Hindlimb muscle (tissue), 1 donor: Measurements from ENCODE around the gene GJA4. TPM values are rescaled to one million over a fixed set of nuclear protein-coding genes. Genes with fewer than 3 reads are reported as not detected.
"Not testable (repeated sequence)": the region's sequence is repeated elsewhere in the genome, so short reads cannot be mapped to it uniquely, and the experiment has no call there.

Source experiments
- DNase-seq: peaks from one replicate; pipeline ENCODE4 v3.0.0-alpha.2; 2013
- polyA plus RNA-seq: library from polyadenylated mRNA; unstranded; fragments of 120-200 nt; gene quantifications from one replicate; pipeline ENCODE4 v1.2.1, GENCODE V29; 2013; ENCODE audit not compliant: insufficient read length

The GJA4 gene
- polyA plus RNA-seq, 1 donor: 37.1 TPM

- DNase-seq: no peak
Measured at GRCh38 chr1:34792424-34792823, 375 bp upstream of the GJA4 start.

DNA sequence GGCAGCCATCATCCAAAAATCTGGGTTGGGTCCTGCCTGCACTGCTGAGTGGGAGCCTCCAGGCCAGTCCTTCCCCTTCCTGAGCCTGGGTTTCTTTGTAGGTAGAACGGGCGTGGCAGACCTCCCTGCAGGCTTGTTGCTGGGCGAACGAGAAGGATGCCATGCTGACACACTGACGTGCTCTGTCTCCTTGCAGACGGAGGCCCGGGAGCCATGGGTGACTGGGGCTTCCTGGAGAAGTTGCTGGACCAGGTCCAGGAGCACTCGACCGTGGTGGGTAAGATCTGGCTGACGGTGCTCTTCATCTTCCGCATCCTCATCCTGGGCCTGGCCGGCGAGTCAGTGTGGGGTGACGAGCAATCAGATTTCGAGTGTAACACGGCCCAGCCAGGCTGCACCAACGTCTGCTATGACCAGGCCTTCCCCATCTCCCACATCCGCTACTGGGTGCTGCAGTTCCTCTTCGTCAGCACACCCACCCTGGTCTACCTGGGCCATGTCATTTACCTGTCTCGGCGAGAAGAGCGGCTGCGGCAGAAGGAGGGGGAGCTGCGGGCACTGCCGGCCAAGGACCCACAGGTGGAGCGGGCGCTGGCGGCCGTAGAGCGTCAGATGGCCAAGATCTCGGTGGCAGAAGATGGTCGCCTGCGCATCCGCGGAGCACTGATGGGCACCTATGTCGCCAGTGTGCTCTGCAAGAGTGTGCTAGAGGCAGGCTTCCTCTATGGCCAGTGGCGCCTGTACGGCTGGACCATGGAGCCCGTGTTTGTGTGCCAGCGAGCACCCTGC is 1.4 kb downstream of the GJA4 start:
- no peak for DNase-seq

DNA sequence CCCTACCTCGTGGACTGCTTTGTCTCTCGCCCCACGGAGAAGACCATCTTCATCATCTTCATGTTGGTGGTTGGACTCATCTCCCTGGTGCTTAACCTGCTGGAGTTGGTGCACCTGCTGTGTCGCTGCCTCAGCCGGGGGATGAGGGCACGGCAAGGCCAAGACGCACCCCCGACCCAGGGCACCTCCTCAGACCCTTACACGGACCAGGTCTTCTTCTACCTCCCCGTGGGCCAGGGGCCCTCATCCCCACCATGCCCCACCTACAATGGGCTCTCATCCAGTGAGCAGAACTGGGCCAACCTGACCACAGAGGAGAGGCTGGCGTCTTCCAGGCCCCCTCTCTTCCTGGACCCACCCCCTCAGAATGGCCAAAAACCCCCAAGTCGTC is 2.0 kb downstream of the GJA4 start:
- DNase-seq: no peak

GRCh38 chr1:34795916-34796315 is 3.1 kb downstream of the GJA4 start:
- no peak for DNase-seq

DNA sequence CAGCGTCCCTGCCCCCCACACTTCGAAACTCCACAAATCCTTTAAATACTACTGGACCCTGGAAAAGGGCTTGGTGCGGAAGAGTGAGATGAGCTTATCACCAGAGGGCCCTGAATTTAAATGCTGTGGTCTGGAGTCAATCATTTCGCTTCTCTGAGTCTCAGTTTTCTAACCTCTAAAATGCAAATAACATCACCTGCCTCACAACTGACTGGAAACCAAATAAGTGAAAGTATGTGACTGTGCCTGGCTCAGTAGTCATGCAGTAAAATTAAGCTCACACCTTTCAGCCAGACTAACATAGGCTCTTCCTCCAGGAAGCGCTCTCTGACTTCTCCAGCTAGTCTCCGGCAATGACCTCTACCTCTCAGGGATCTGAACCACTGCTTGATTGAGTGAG is 4.2 kb downstream of the GJA4 start:
- DNase-seq: no peak

DNA sequence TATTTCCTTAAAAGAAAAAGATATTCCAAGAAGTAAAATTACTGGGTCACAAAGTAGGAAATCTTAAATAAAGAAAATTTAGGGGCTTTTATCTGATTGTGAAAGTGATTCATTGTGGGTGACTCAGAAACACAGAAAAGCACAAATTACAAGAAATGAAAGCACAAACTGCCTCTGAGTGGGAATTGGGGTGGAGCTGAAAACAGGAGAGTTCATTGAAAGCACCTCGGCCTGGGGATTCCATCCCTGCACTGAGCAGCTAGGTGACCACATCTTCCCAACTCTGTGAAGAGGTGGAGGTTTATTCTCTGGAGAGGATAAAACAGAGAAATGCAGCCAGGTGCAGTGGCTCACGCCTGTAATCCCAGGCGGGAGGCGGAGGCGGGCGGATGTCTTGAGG is 7.4 kb downstream of the GJA4 start:
- DNase-seq: no peak

- DNase-seq: no peak
Measured at GRCh38 chr1:34803770-34804169, 11.0 kb downstream of the GJA4 start.

- DNase-seq: no peak
Measured at GRCh38 chr1:34806396-34806795, 13.6 kb downstream of the GJA4 start.

- DNase-seq: no peak
Measured at GRCh38 chr1:34808051-34808810, 15.4 kb downstream of the GJA4 start.

DNA sequence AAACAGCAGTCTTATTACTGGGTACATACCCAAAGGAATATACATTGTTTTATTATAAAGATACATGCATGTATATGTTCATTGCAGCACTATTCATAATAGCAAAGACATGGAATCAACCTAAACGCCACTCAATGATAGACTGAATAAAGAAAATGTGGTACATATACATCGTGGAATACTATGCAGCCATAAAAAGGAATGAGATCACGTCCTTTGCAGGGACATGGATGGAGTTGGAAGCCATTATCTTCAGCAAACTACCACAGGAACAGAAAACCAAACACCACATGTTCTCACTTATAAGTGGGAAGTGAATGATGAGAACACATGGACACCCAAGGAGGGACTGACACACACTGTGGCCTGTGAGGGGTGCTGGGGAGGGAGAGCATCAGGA is 18.0 kb downstream of the GJA4 start:
- not testable (repeated sequence) for DNase-seq

GRCh38 chr1:34816332-34816731 is 23.5 kb downstream of the GJA4 start:
- no peak for DNase-seq

DNA sequence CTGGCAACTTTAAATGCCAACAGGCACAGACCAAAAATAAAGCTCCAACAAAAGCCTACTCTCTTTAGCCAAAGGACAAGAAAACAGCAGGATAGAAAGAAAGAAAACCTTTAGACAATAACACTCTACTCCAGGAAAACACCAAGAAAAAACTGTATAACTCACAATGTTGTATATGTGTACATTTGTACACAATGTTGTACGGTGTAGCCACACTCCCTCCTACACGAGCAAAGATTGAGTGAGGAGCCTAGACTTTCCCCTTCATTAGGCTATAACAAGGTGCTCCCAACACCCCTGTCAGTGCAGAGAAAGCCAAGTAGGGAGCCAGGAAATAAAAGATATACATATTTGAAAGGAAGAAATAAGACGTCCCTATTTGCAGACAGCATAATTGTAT is 24.0 kb downstream of the GJA4 start:
- DNase-seq: no peak

- DNase-seq: not testable (repeated sequence)
Measured at GRCh38 chr1:34818862-34819261, 26.1 kb downstream of the GJA4 start.

- DNase-seq: no peak
Measured at GRCh38 chr1:34822202-34822601, 29.4 kb downstream of the GJA4 start.

GRCh38 chr1:34824817-34825454 is 32.1 kb downstream of the GJA4 start:
- DNase-seq: no peak

GRCh38 chr1:34825455-34826091 is 32.8 kb downstream of the GJA4 start:
- DNase-seq: no peak

- no peak for DNase-seq
Measured at GRCh38 chr1:34827341-34827941, 34.6 kb downstream of the GJA4 start.

GRCh38 chr1:34828611-34829010 is 35.8 kb downstream of the GJA4 start:
- no peak for DNase-seq

DNA sequence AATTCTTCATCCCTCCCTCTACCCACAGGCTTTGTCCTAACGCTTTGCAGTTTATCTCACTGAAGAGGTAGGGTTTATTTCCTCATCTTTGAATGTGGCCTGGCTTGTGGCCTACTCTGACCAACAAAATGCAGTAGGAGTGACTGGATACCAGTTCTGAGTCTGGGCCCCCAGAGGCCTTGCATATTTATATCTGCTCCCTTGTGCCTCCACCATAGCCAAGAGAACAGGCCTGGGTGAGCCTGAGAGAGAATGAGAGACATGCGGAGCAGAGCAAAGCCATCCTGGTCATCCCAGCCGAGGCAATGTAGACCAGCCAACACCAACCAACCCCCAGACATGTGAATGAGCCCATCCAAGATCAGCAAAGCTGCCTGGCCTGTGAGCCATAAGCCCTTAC is 36.5 kb downstream of the GJA4 start:
- DNase-seq: no peak

DNA sequence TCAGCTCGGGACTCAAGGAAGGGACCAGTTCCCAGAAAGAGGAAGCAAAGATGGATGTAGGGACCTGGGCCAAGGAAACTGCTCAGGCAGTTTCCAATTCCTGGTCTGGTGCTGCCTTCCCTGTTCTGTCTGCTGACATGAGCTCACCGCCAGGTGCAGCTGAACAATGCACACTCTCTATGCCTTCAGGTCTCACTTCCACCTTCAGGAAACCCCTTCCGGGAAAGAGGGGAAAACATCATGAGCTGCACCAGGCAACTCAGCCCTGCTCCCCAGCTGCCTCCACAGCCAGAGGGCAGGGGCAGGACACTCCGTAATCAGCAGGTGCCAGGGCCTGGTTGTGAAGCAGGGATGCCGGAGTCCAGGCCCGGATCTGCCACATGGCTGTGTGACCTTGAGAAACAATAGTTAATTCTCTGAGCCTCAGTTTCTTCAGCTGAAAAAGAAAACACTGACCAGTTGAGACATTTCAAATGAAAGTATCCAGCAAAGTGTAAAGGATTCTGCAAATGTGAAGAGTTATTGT is 39.0 kb downstream of the GJA4 start:
- DNase-seq: no peak

- DNase-seq: no peak
Measured at GRCh38 chr1:34833711-34834110, 40.9 kb downstream of the GJA4 start.

DNA sequence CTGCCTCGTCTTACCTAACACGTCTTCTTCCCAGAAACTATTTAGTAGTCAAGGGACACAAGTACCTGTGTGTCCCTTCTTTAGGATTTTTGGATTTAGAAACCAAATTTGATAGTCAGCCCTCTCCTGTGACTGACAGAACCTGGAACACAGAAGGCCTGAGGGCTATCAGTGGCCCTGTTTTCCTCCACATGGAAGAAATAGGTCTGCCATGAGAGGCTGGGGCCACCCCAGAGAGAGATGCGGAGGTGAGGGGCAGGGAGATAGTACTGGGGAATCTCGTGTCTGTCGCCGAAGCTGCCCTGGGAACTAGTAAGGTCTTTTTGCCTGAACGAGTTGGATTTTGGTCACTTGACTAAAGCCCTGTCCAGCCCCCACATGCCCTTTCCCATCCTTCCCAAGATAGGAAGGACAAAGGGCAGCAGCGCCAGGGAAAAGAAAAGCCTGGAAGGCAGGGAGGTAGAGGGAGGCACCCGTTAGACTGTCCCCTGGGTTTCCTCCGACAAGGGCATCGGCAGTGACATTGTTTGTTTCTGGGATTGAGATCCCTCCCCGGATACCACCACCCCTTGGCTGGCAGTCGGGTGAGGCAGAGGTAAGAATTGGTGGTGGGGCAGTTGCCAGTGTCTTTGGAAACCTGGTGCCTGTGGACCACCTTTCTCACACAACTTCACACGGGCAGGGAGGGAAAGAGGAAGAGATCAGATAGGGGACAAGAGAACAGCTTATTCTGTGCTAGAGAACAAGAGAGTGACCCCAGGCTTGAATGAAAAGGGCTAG is 46.9 kb downstream of the GJA4 start:
- DNase-seq: no peak
